Testis (tissue), 2 donors: Measurements from ENCODE around the gene DIDO1.

Experiments used
- CTCF ChIP-seq, 3 experiments: fragments of 450-650 bp in 2 of 3; fragments of 200-600 bp in 1 of 3; sonication (generic) in 1 of 3; IDR thresholded peaks; one replicate each; pipeline ENCODE4 v1.5.1; 2016 to 2019; ENCODE audit warnings: antibody characterized with exemption in 3 of 3, mild to moderate bottlenecking in 2 of 3, moderate library complexity in 1 of 3
- POLR2A ChIP-seq: fragments of 450-650 bp; IDR thresholded peaks from one replicate; pipeline ENCODE4 v1.6.1; 2017; ENCODE audit warnings: antibody characterized with exemption, mild to moderate bottlenecking, moderate library complexity

- TF ChIP-seq CTCF (IDR thresholded peaks at IDR 0.05), result no peak
- no peak for TF ChIP-seq POLR2A
Measured at GRCh38 chr20:62838128-62838891, 88.0 kb downstream of the DIDO1 start.
